NCI-H510A (cell line): ENCODE results near the gene OPN3.

ENCODE experiments used
- DNase-seq: peaks from one replicate; lab custom pipeline; 2025; lab: John Stamatoyannopoulos, UW

The OPN3 gene

DNA sequence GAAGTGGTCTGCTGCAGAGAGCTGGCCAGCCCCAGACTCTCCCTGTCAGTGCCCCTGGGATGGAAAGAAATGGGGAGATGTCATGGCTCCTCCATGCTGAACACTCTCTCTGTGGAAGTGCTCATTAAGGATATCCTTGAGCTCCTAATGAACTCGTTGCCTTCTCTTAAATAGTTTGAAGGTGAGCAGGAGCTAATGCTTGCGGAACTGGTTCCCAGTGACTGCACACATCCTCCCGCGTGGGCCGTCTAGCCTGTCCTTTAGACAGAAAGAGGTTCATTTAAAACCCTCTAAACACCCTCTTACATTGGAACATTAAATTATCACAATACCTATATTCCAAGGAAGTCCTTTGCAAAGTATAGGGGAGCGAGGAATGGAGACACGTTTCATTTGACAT, 6.0 kb upstream of the OPN3 start:
- DNase-seq, result no peak

DNA sequence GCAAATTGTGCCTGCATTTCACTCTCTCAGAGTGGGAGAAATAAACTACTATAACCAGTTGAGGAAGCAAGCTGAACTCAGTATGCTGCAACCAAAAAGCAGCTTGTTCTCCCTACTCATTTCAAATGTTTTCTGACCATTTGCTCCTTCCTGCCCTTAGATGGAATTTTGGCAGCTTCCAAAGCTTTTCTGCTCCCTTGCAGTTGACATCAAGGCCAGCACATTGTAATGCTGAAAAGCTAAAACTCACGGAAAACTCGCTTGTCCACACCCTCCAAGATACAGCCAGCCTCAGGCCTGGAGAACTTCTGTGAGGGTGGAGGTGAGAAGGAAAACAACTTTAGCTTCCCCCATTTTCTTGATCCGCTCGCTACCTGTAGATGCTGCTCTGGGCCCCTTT, 5.0 kb upstream of the OPN3 start:
- no peak for DNase-seq

DNA sequence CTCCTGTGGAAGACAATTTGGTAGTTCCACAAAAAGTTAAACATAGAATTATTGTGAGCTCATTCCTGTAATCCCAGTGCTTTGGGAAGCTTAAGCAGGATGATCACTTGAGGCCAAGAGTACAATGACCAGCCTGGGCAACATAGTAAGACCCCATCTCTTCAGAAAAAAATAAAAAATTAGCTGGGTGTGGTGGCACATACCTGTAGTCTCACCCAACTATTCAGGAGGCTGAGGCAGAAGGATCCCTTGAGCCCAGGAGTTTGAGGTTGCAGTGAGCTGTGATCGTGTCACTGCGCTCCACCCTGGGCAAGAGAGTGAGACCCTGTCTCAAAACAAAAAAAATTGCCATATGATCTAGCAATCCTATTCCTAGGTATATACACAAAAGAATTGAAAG, 4.1 kb upstream of the OPN3 start:
- no peak for DNase-seq

DNA sequence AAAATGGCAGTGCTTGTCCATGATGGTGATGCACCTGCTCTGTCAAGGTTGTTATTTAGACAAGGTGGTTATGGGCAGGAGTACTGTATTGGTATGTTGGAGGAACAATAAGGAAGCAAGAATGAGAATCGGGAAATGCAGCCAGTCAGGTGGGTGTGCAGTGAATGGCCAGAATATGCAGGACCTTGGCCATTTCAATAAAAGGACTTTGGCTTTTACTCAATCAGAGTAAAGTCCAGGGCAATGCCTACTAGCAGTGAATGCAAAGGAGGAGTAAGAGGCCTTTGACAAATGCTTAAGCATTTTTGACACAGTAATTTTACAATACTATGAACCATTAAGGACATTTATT, 2.4 kb upstream of the OPN3 start:
- DNase-seq, result no peak

DNA sequence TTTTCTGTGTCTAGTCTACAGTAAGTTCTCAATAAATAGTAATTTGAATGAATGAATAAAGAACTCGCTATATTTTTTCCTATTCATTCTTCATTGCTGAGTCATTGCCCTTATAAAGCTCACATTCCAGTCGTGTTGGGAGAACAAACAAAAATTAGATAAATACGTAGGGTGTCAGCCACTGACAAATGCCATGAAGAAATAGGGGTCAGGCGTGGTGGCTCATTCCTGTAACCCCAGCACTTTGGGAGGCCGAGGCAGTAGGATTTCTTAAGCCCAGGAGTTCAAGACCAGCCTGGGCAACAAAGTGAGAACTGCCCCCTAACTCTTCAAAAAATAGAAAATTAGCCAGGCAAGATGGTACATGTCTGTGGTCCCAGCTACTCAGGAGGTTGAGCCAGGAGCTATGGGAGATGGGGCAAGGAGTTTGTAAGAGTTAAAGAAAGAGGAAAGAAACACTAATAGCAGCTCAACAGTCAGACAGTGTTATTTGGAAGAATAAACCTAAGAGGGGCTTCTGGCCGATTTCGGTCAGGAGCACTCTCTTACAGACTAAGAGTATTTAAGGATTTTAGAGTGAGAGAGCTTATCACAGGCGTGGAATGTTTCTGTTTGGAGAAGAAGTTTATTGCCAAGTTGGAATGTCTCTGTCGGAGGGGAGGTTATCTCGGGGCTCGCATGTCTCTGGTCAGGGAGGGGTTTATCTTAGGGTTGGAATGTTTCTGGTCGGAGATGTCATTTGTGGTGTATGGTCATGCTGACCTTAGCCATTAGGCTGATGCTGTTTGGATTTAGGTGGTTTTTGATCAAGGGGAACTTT, 1.8 kb upstream of the OPN3 start:
- no peak for DNase-seq

DNA sequence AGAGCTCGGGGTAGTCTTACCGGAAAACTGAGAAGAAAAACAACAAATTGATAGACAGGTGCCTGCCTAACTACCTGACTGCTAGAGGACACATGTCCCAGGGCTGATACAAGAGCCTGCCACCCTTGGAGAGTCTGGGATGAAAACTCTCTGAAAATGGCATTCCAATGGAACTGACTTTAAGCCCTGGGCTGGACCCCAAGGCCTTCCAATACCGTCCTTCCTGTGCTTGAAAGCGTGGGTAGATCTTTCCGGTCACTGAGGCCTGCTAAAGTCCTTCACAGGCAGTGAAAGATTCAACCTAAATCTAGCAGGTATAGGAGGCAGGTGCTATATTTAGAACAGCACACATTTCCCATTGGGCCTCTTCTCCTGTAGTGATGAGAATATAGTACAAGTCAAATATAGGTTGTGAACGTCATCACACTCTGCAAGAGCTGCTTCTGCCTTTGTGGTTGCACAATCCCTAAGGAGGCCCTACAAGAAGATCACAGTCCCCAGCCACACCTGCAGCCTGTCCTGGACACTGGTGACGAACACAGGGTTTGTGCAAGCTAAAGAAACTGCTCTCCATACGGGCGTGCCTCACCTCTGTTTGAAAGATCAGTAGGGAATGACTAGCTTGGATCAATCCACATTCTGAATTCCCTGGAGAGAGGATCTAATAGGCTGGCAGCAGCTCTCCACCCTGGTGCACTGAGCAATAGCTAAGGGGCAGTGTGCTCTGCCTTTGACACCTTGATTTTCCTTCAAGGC, 876 bp upstream of the OPN3 start:
- no peak for DNase-seq

DNA sequence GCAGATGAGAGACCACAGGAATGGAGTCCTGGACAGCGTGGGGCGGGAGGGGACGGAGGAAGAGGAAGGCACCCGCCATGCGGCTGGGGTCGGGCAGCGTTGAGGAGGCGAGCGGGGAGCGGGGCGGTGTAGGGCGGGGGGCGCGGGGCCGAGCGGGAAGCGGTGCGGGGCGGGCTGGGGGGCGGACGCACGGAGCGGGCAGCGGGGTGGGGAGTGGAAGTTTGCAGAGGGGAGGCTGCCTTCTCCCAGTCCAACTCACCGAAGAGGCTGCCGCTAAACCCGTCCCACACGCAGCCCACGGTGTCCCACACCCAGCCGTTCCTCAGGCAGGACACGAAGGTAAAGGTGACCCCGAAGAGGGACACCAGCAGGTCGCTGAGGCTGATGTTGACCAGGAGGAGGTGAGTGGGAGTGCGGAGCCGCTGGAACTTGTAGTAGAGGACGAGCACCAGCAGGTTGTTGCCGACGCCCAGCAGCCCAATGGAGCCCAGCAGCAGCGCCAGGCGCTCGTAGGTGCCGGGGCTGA, 483 bp downstream of the OPN3 start:
- no peak for DNase-seq

DNA sequence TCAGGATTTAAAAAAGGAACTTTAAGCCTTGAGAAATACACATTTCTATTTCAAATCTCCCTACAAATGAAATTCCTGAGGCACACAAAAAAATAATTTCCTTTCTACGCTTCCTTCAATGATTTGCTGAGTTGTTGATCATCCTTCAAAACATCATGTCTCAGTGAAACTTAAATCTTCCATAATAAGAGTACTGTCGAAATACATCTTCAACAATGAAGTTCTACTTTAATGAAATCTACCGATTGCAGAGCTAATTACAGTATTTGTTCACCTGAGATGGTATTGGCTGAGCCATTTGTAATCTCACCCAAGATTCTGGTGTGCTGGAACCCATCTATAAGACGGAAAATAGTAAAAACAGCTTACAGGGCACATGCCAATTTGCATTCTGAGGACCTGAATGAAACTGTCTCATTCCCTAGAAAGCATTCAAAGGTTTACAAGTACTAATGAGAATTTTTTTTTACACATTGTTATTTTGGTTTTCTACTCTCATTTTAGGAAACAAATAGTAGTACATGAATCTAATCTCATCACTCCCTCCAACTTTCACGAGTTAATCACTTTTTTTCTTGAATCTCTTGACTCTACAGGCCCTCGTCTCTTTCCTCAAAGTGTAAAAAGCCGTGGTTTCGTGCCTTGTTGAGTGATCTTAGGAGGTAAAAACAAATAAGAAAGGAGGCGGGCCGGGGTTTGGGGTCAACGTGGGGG, 1.1 kb downstream of the OPN3 start:
- no peak for DNase-seq

DNA sequence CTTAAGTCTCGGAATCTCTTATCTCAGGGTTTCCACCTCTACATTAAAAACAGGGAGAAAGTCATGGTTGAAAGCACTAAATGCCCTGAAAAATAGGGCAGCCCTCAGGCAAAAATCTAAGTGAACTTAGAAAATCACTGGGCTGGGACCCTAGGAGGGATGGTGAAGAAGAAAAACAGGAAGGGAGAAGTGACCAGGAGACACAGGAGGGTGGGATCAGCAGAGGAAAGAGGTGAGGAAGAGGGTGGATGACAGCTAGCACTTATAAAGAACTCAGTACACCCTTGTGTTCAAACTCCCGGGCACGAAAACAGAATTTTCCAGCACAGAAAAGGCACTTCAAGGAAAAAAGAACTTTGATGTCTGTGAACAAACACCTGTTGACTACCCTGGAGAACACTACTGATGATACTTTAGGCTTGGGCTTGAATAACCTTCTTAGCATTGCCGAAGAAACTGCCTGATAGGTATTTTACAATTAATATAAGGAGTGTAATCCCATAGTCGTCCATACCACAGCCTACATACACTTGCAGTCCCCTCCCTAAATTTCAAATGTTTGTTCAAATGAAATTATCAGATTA, 2.0 kb downstream of the OPN3 start:
- no peak for DNase-seq

DNA sequence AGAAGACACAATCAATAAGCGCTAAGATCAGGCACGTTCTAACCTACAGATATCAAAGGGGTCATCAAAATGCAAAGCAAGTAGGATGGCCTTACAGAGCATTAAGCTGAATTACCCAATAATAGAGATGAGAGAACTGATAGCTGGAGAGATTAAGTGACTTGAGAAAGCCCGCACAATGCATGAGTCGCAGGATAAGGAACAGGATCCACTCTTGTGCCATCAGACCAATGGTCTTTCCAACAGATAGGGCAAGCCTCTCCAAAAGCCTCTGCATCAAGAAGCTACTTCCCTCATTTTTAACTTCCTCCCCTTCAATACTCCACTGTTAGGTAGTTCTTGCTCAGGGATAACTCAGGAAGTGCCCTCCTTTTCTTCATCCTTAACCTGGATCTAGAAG, 2.6 kb downstream of the OPN3 start:
- DNase-seq, result no peak

DNA sequence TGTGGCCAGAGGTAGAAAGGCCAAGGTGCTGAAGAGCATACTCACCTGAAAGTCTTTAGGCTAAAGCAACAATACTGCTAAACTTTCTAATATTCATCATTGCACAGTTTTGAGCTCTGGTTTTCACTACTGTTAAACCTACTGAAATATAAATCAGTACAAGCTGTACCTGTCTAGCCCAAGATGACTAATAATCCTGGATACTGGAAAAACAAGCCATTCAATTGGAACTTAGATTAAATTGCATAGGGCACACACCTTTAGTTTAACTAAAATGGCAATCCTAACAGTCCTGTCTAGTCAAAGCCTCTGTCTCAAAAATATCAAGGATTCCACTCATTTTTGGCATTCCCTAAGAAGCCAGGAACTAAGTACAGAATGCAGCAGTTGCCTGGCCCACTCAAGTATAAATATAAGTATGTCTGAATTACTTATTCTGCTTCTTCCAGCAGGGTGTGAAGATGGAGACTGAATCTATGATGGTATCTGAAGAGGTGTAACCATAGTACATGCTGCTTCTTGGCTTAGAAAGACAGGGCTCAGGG, 3.1 kb downstream of the OPN3 start:
- no peak for DNase-seq

DNA sequence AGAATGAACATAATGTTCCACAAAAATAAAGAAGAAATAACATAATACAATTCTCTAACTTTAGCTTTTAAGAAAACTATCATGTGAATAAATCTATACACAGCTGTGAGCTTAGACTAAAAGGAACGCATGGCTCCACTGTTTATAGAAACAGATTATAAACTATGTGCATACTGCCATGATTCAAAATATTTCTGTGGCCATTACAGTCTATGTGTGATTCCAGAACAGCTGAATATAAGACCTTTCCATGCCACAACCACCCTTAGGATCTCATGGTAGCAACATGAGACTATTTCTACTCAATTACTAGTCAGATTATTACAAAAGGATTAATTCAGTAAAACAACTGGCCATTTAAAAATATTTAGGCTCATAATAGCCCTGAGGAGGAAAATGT, 3.9 kb downstream of the OPN3 start:
- no peak for DNase-seq

DNA sequence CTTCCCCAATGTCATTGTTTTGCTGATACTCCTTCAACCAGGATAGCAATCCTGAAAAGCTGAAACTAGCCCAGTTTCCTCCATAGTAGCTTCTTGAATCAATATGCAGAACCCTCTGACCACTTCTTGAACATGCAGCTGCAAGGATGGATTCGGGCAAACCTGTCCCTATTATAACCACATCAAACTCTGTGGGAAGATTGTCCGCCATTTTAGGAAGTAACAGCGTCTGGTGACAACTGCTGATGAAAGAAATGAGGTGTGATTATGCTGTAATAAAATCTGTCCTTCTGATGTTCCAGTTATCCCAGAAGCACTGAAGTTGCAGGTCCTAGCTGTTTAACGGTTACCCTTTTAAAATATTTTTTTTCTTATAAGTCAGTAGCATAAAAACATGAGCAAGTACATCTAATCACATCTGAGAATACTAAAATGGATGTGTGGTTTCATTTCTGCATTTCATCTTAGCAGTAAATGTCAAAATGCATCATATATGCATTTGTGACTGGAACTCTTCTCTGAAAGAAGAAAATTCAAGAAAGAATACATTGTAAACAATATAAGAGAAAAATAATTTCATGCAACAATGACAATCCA, 4.5 kb downstream of the OPN3 start:
- no peak for DNase-seq

DNA sequence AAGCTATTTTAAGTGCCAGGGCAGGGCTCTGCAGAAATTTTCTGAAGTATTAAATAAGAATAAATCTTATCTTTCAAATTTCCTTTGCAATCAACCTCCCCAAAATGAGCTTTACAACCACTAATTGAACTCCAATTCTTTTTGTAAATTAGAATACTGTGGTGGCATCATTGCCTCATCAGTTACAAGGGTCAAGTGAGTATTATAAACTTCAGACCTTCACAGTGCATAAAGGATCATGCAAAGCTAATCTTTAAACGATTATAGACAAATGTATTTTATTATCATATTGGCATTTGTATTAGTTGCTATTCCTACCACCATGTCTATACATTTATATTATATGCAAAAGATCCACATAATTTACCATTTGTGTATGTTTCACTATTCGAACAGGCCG, 7.2 kb downstream of the OPN3 start:
- DNase-seq, result no peak

DNA sequence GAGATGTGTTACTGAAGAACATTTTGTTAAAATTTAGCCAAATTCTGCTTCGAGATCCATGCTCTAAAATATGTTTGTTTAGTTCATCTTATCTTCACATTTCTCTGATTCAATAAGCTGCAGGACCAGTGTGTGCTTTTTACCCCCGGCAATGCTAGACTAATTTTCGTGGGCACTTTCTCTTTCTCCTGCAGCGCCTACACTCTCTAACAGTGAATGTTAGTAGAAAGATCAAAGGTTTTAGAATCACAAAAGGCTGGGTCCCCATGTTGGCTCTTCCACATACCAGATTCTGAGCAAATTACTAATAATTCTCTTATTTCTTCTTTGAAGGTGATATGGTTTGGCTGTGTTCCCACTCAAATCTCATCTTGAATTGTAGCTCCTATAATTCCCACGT, 8.5 kb downstream of the OPN3 start:
- DNase-seq, result no peak

DNA sequence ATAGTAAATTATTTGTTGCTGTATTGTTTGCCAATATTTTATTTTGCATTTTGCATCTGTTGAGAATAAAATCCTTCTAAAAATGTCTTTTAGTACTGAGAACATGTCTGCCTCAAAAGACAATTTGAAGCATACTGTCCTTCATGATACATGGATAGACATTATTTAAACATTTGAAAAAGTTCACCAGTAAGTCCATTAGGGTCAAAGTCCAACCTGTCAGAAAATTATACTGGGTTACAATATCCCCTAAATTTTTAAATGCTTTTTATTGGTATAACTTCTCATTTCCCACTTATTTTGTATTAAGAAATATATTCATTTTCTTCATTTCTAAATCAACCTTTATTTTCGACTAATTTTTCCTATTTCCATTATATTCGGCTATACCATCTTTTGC, 9.3 kb downstream of the OPN3 start:
- no peak for DNase-seq

DNA sequence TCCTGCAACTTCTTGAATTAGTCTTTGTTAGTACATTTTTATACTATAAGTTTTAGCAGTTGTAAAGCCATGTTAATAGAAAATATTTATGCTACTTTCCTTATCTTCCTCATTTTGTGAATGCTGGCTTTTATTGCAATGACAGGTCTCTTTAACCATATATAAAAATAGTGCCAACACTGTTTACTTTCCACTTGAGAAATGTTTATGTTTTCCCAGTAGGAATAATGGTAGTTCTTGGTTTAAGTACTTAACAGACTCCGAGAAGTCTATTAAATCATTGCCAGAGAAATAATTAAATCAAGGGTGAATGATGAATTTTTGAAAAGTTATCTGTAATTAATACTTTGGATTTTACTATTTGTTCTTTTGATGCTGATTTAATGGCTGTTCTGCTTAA, 9.7 kb downstream of the OPN3 start:
- no peak for DNase-seq

DNA sequence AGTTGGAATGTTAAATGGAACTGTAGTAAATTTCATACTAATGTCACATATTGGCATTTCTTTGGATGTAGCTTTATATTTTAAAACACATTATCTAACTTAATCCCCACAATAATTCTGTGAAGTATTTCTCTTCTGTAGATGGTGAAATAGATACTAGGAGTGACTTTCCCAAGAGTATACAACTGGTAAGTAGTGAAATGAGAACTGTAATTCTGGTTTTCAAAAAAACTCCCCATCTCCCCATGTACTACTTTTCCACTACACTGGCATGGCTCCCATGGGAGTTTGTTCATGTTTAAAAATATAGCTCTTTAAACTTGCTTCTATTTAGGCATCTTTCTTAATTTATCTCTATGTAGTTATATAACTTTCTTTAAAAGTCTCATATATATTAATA, 10.2 kb downstream of the OPN3 start:
- DNase-seq, result no peak

DNA sequence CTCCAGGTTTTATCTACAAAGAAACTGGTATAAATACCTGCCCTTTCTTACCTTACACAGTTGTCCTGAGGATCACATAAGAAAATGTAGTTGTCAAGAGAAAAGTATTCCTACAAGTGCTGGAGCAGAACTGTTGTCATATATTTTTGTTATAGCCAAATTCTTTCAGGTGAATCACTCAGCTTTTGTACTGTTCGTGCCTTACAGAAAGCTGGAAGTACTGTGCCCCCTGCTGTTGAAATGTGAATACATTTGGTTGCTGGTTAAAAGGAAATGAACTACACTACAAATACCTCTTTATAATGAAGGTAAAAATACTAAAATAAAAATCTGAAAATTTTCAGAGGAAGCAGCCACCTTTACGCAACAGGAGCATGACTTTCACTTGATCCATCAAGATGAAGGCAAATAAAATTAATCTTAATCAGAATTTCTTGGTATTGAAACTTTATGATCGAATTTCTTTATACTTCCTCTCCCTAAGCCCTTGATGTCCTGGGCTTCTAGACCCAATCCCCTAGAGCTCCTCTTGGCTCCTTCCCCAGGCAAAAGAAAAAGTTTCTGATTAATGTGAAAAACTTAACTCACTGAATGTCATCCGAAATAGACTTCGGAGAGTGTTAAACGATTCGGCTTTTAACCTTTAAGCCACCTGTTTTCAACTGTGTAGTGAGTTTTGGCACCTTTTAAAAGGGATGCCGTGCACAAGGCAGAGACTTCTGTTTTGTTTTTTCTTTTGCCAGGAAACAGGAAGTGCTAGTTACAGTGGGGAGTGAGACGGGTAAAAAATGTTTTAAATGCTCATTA, 12.5 kb downstream of the OPN3 start:
- no peak for DNase-seq

DNA sequence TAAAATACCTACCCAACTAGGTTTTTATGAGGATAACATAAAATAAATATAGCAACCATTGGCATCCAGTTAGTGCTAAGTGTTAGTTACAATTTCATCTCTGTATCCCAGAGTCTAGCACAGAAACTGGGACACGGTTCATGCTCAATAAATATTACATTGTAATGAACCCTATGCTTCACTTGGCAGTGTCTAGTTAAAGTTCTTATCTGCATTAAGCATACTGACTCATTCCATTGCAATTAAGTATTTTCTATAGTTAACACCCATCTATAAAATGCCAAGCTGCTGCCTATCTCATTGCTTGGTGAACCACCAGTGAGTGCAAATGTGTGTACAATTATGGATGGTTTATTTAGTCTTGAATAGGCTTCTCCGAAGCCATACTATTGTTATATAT, 15.2 kb downstream of the OPN3 start:
- DNase-seq, result no peak

DNA sequence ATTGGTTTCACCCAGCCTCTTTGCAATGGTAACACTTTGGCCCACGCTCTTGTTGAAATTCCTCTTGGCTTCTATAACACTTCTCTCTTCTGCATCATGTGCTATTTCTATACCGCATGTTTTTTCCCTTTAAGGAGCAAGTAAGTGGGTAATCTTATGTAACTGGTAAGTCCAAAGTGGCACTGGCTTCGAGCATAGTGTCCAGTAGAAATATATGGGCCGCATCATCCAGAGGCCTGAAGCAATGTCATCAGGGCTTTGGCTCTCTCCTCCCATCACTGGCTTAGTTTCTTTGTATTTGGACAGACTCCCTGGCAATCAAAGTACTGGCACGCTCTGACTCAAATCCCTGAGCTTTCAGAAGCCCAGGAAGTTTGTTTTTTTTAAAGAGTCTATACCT, 17.5 kb downstream of the OPN3 start:
- no peak for DNase-seq
